Esophagus (tissue), 2 donors: ENCODE results near the gene PSMC3. TPM values are rescaled to one million over a fixed set of nuclear protein-coding genes. Genes with fewer than 3 reads are reported as not detected.

ENCODE experiments used
- H3K27ac ChIP-seq, 2 donors: one replicate each; pipeline ENCODE4 v1.5.1; 2013; ENCODE audit warnings: low read depth in 2 of 2, mild to moderate bottlenecking in 2 of 2, inconsistent platforms in 1 of 2, low read length in 1 of 2, moderate library complexity in 1 of 2
- H3K27me3 ChIP-seq, 2 donors: one replicate each; pipeline ENCODE4 v1.6.1; 2013; ENCODE audit warnings: low read length in 2 of 2, control low read depth in 1 of 2, mild to moderate bottlenecking in 1 of 2; ENCODE audit not compliant: insufficient read depth in 2 of 2, control insufficient read depth in 1 of 2
- H3K36me3 ChIP-seq, 2 donors: one replicate each; pipeline ENCODE4 v1.6.1; 2013; ENCODE audit warnings: low read length in 1 of 2; ENCODE audit not compliant: control insufficient read depth in 2 of 2, insufficient read depth in 2 of 2
- H3K4me1 ChIP-seq, 2 donors: one replicate each; pipeline ENCODE4 v1.6.1; 2013; ENCODE audit warnings: low read length in 1 of 2; ENCODE audit not compliant: control insufficient read depth in 2 of 2, insufficient read depth in 2 of 2
- H3K4me3 ChIP-seq, 2 donors: one replicate each; pipeline ENCODE4 v1.5.1; 2013; ENCODE audit warnings: low read length in 2 of 2, mild to moderate bottlenecking in 2 of 2, low read depth in 1 of 2, moderate library complexity in 1 of 2
- H3K9me3 ChIP-seq, 2 donors: one replicate each; pipeline ENCODE4 v1.6.1; 2013; ENCODE audit warnings: mild to moderate bottlenecking in 2 of 2, low read depth in 1 of 2, low read length in 1 of 2, moderate library complexity in 1 of 2; ENCODE audit not compliant: control insufficient read depth in 2 of 2, insufficient read depth in 1 of 2
- WGBS, 2 donors: extraction: QIAGEN DNeasy Blood & Tissue Kit; methylation state at CpG; one replicate each; pipeline ENCODE4 v1.1.7; 2013; 5-methylcytosine and 5-hydroxymethylcytosine counted together
- polyA plus RNA-seq, 2 donors: library from polyadenylated mRNA; stranded (reverse); fragments of 200-250 nt; gene quantifications; one replicate each; pipeline ENCODE4 v1.2.3, GENCODE V29; 2013
- donor health status: healthy with polysubstance abuse.
- donor health status: Bipolar disorder and iron deficiency.

The PSMC3 gene
- polyA plus RNA-seq, 2 donors = 90.3 to 137 TPM

- H3K9me3 ChIP-seq = no peaks in the 10 kb centered on the region
- H3K36me3 ChIP-seq = no peaks in the 10 kb centered on the region
- no peaks in the 10 kb centered on the region for H3K27me3 ChIP-seq
- WGBS, 2 donors = 92 to 96% methylated on average over 3 of the region's 3 CpGs
- H3K4me3 ChIP-seq = no peak overlapping the region
- H3K4me1 ChIP-seq = no peaks in the 10 kb centered on the region
- H3K27ac ChIP-seq = no peak overlapping the region
These were observed 9.4 kb upstream of the PSMC3 start for GRCh38 chr11:47435687-47436086.

GRCh38 chr11:47434011-47434786 is 8.0 kb upstream of the PSMC3 start:
- Histone ChIP-seq H3K4me1 (no peaks in the 10 kb centered on the region), H3K36me3 (no peaks in the 10 kb centered on the region), H3K27me3 (no peaks in the 10 kb centered on the region), H3K4me3 (no peak overlapping the region), H3K27ac (no peak overlapping the region), H3K9me3 (no peaks in the 10 kb centered on the region)
- WGBS, 2 donors = 82 to 83% methylated on average over 7 of the region's 7 CpGs

GRCh38 chr11:47433157-47433556 is 6.9 kb upstream of the PSMC3 start:
- no peaks in the 10 kb centered on the region for H3K27me3 ChIP-seq
- no peaks in the 10 kb centered on the region for H3K4me1 ChIP-seq
- no peaks in the 10 kb centered on the region for H3K9me3 ChIP-seq
- no peaks in the 10 kb centered on the region for H3K36me3 ChIP-seq
- 47 to 64% methylated on average over 3 of the region's 3 CpGs for WGBS, 2 donors
- no peak overlapping the region for H3K27ac ChIP-seq
- H3K4me3 ChIP-seq = no peak overlapping the region

GRCh38 chr11:47431356-47432083 is 5.3 kb upstream of the PSMC3 start:
- 91 to 94% methylated on average over 9 of the region's 9 CpGs for WGBS, 2 donors

GRCh38 chr11:47430524-47430923 is 4.3 kb upstream of the PSMC3 start:
- Histone ChIP-seq H3K27me3 (no peaks in the 10 kb centered on the region), H3K4me3 (no peak overlapping the region), H3K9me3 (no peaks in the 10 kb centered on the region), H3K27ac (no peak overlapping the region), H3K36me3 (no peaks in the 10 kb centered on the region), H3K4me1 (no peaks in the 10 kb centered on the region)
- WGBS, 2 donors = 67 to 69% methylated on average over 5 of the region's 5 CpGs

More at GRCh38 chr11:47431356-47432083, 5.3 kb upstream of the PSMC3 start:
- no peaks in the 10 kb centered on the region for H3K4me1 ChIP-seq
- no peak overlapping the region for H3K27ac ChIP-seq
- H3K4me3 ChIP-seq = no peak overlapping the region
- no peaks in the 10 kb centered on the region for H3K36me3 ChIP-seq
- no peaks in the 10 kb centered on the region for H3K9me3 ChIP-seq
- H3K27me3 ChIP-seq = no peaks in the 10 kb centered on the region

- 0 to 1% methylated on average over 14 of the region's 14 CpGs for WGBS, 2 donors
- H3K27me3 ChIP-seq = no peaks in the 10 kb centered on the region
- peaks cover 7% of the 10 kb centered on the region in 2 donors for H3K4me1 ChIP-seq
- peak overlapping the region; percentile 91 to 92 for H3K4me3 ChIP-seq
- no peaks in the 10 kb centered on the region for H3K9me3 ChIP-seq
- peaks cover 10 to 23% of the 10 kb centered on the region in 2 donors for H3K36me3 ChIP-seq
- peak overlapping the region; percentile 79 to 93 for H3K27ac ChIP-seq
These were observed 628 bp downstream of the PSMC3 start for GRCh38 chr11:47425611-47426010.

GRCh38 chr11:47418454-47419259 is 7.6 kb downstream of the PSMC3 start:
- Histone ChIP-seq H3K9me3 (no peaks in the 10 kb centered on the region), H3K4me1 (peaks cover 5 to 11% of the 10 kb centered on the region in 2 donors), H3K27ac (no peak overlapping the region), H3K4me3 (no peak overlapping the region), H3K27me3 (no peaks in the 10 kb centered on the region), H3K36me3 (peaks cover 13 to 39% of the 10 kb centered on the region in 2 donors)
- WGBS, 2 donors = 68% methylated on average over 23 of the region's 23 CpGs

- Histone ChIP-seq H3K27ac (peak overlapping the region in 1 of 2 donors; percentile 22), H3K4me1 (peaks cover 5 to 11% of the 10 kb centered on the region in 2 donors), H3K4me3 (no peak overlapping the region), H3K36me3 (peaks cover 13 to 41% of the 10 kb centered on the region in 2 donors), H3K9me3 (no peaks in the 10 kb centered on the region), H3K27me3 (no peaks in the 10 kb centered on the region)
- WGBS, 2 donors = 83 to 85% methylated on average over 6 of the region's 6 CpGs
These were observed 8.5 kb downstream of the PSMC3 start for GRCh38 chr11:47417712-47418111.

- Histone ChIP-seq H3K9me3 (no peaks in the 10 kb centered on the region), H3K27ac (peak overlapping the region; percentile 72 to 83), H3K36me3 (peaks cover 10 to 31% of the 10 kb centered on the region in 2 donors), H3K4me1 (peaks cover 5 to 11% of the 10 kb centered on the region in 2 donors), H3K4me3 (no peak overlapping the region), H3K27me3 (no peaks in the 10 kb centered on the region)
- WGBS, 2 donors = 19 to 22% methylated on average over 13 of the region's 13 CpGs
These were observed 10.2 kb downstream of the PSMC3 start for GRCh38 chr11:47415949-47416472.
